ENCODE data around the gene TUBD1. TPM values are rescaled to one million over a fixed set of nuclear protein-coding genes. Genes with fewer than 3 reads are reported as not detected.
A peak's percentile ranks its signal among the peaks of the same experiment; 100 is the strongest.

The TUBD1 gene
- total RNA-seq, 2 experiments from 2014 or later, result 14.5 to 14.7 TPM

DNA sequence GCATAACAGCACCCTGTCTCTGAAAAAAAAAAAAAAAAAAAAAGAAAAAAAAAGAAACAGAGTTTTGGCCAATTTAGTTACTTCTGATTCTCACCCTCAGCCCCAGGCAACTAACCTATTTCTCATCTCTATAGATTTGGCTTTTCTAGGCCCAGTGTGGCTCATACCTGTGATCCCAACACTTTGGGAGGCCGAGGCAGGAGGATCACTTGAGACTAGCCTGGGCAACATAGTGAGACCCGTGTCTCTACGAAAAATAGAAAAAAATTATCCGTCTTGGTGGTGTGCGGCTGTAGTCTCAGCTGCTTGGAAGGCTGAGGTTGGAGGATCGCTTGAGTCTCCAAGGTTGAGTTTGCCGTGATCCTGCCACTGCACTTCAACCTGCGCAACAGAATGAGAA, 8.9 kb upstream of the TUBD1 start:
- H3K9me3 Mint-ChIP-seq (ENCODE audit: insufficient read depth), result no peaks in the 10 kb centered on the region
- H3K27ac Mint-ChIP-seq, result no peak overlapping the region
- no peak for DNase-seq
- H3K4me3 Mint-ChIP-seq, result no peak overlapping the region
- ATAC-seq, result no peak
- peaks cover 10% of the 10 kb centered on the region for H3K4me1 Mint-ChIP-seq (ENCODE audit: low read depth)
- CTCF ChIA-PET, result interaction anchor here (1.3 kb wide), 1 partner anchor 13 kb away, joined by 5 read pairs; no protein-coding TSS in a partner anchor
- H3K36me3 Mint-ChIP-seq (ENCODE audit: low read depth), result peaks cover 11% of the 10 kb centered on the region
- POLR2A ChIA-PET, result no interaction called here
- H3K27me3 Mint-ChIP-seq (ENCODE audit: low read depth), result no peaks in the 10 kb centered on the region

DNA sequence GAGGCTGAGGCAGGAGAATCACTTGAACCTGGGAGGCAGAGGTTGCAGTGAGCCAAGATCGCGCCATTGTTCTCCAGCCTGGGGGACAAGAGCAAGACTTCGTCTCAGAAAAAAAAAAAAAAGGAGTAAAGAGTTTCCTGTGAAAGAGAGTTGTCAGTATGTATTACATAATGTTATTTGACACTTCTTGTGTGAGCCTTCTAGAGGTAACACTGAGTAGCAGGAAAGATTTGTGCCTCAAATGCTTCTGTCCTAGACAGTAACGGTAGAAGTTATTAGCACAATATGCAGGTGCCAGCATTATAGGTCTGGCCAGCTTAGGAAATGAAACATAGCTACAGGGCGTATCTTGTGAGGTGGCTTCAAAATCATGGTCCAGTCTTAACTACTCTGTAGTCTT, 6.4 kb upstream of the TUBD1 start:
- POLR2A ChIA-PET, result no interaction called here
- Mint-ChIP-seq H3K36me3 (ENCODE audit: low read depth) (peaks cover 18% of the 10 kb centered on the region), H3K9me3 (ENCODE audit: insufficient read depth) (no peaks in the 10 kb centered on the region), H3K4me3 (no peak overlapping the region), H3K27ac (no peak overlapping the region), H3K27me3 (ENCODE audit: low read depth) (no peaks in the 10 kb centered on the region), H3K4me1 (ENCODE audit: low read depth) (peaks cover 23% of the 10 kb centered on the region)
- peak; percentile 27 for DNase-seq
- peak; percentile 75 for ATAC-seq
- CTCF ChIA-PET, result interaction anchor here (1.0 to 1.6 kb wide), 4 partner anchors 10 to 145 kb away, joined by 3 to 4 read pairs (median 4); no protein-coding TSS in a partner anchor

DNA sequence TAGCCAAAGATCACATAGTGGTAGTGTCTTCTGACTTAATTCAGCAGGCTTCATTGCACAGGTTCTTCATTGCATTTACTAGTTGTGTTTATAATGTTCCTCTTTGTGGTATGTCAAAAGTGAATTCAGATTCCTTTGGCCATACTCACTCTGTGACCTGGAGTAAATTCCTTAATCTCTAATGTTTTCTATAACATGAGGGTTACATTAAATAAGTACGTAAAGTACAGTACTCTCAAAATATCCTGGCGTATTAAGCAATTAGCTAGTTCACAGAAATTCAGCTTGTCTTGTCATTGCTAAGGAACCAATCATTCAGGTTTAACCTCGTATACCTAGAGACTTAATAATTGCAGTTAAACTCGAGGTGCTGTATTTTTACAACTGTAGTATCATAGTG, 4.3 kb upstream of the TUBD1 start:
- ATAC-seq, result no peak
- POLR2A ChIA-PET, result no interaction called here
- H3K4me1 Mint-ChIP-seq (ENCODE audit: low read depth), result peaks cover 28% of the 10 kb centered on the region

DNA sequence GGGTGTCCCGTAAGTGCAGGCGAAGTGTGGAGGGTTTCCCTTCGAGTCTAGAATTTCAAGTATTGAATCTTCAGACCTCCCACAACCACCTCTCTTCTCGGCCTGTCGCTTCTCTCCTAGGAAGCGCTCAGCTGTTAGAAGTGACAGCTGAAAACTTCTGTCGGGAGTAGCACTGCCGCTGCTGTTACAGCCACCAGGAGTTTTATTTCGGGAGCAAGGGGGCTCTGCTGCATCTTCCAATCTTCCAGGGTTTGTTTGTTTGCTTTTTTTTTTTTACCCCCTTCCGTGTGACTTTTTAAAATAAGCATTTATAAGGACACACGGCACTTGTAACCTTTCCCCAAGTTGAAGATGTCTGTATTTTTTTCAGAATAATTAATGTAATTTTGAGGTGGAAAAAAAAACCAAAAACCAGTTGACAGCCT, 945 bp upstream of the TUBD1 start:
- CTCF ChIA-PET, result interaction anchor here (1.0 to 4.3 kb wide), 7 partner anchors 12 to 186 kb away, joined by 3 to 21 read pairs (median 5); partner anchors contain the start of genes PTRH2 and VMP1
- H3K27me3 Mint-ChIP-seq (ENCODE audit: low read depth), result no peaks in the 10 kb centered on the region
- peak overlapping the region; percentile 99 for H3K27ac Mint-ChIP-seq
- H3K4me1 Mint-ChIP-seq (ENCODE audit: low read depth), result peaks cover 46% of the 10 kb centered on the region
- DNase-seq (no peak), ATAC-seq (no peak)
- H3K36me3 Mint-ChIP-seq (ENCODE audit: low read depth), result peaks cover 26% of the 10 kb centered on the region
- peak overlapping the region; percentile 100 for H3K4me3 Mint-ChIP-seq
- no peaks in the 10 kb centered on the region for H3K9me3 Mint-ChIP-seq (ENCODE audit: insufficient read depth)
- POLR2A ChIA-PET, result interaction anchor here (0.6 to 2.2 kb wide), 14 partner anchors 12 to 1886 kb away, joined by 3 to 11 read pairs (median 4); partner anchors contain the start of genes CLTC, PTRH2, RNFT1 and SRSF1

More for the DNA sequence above, 4.3 kb upstream of the TUBD1 start:
- H3K27me3 Mint-ChIP-seq (ENCODE audit: low read depth), result no peaks in the 10 kb centered on the region
- no peaks in the 10 kb centered on the region for H3K9me3 Mint-ChIP-seq (ENCODE audit: insufficient read depth)
- no peak overlapping the region for H3K27ac Mint-ChIP-seq
- H3K4me3 Mint-ChIP-seq, result no peak overlapping the region
- CTCF ChIA-PET, result no interaction called here
- DNase-seq, result no peak
- peaks cover 20% of the 10 kb centered on the region for H3K36me3 Mint-ChIP-seq (ENCODE audit: low read depth)

DNA sequence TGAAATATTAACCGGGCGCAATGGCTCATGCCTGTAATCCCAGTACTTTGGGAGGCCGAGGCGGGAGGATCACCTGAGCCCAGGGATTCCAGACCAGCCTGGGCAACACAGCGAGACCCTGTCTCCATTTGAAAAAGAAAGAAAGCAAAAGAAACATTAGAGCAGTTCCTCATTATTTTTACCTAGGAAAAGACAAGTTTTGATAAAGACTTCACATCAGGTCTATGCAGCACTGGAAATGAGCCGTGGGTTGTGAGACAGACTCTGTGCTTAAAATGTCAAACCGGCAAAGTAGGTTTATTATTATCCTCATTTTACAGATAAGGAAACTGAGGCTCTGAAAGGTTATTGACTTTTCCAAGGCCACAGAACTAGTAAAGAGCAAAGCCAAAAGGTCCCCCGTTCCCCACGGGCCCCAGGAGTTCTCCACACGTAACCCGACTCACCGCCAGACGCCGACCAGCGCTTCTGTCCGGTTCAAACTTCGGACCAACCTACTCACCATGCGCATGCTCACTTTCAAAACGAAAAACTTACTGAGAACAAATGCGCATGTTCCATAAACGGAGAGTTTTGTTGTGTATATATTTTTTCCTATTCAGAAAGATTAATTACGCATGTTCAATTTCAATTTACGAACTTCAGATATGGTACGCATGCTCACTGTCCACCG, 356 bp downstream of the TUBD1 start:
- Mint-ChIP-seq H3K4me1 (ENCODE audit: low read depth) (peaks cover 45% of the 10 kb centered on the region), H3K4me3 (peak overlapping the region; percentile 100), H3K36me3 (ENCODE audit: low read depth) (peaks cover 31% of the 10 kb centered on the region), H3K27me3 (ENCODE audit: low read depth) (no peaks in the 10 kb centered on the region), H3K9me3 (ENCODE audit: insufficient read depth) (no peaks in the 10 kb centered on the region), H3K27ac (peak overlapping the region; percentile 99)
- CTCF ChIA-PET, result interaction anchor here (0.7 to 4.3 kb wide), 10 partner anchors 8 to 185 kb away, joined by 3 to 21 read pairs (median 4); partner anchors contain the start of genes PTRH2 and VMP1
- ATAC-seq (peak; percentile 43), DNase-seq (no peak)
- POLR2A ChIA-PET, result interaction anchor here (0.6 to 2.2 kb wide), 9 partner anchors 23 to 273 kb away, joined by 3 to 11 read pairs (median 7); partner anchors contain the start of genes CLTC, PTRH2, RNFT1 and VMP1

DNA sequence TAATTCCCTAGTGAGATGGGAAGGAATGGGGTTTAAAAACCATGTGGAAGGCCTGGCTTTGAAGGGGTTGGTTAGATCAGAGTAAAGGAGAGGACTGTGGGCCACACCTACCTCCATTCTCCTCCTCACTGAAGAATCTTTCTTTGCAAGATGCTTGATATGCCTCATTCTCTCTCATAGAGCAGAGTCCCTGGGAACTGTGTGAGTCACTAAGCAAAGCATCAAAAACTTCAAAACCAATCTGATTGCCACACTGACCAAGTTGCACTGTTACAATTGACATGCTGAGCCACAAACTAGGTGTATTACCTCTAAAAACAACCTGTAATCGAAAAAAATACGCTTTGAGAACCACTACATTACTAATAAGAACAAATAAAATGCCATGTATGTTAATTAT, 2.0 kb downstream of the TUBD1 start:
- POLR2A ChIA-PET, result interaction anchor here (1.0 kb wide), 1 partner anchor 53 kb away, joined by 3 read pairs; no protein-coding TSS in a partner anchor

DNA sequence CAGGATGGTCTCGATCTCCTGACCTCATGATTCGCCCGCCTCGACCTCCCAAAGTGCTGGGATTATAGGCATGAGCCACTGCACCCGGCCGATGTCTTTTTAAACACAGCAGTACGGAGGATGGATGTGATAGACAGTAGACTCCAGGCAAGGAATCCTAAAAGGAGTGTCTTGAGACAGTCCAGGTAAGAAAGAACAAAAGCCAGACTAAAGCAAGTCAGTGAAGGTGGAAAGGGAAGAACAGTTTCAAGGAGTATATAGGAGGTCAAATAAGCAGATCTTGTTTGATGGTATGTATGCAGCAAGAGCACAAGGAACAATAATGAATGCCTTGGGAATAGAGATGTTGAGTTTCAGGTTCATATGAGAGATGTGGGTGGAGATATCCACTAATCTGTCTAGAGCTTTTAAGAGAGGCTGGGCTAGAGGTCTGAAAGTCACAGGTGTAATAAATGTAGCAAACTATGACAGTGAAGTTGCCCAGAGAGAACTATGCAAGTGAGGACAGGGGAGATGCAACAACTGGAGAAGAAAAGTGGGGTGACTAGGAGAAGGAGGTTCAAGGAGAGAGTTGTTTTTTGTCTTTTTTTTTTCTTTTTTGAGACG, 4.5 kb downstream of the TUBD1 start:
- H3K4me3 Mint-ChIP-seq, result no peak overlapping the region
- no peak overlapping the region for H3K27ac Mint-ChIP-seq

More for the DNA sequence above, 2.0 kb downstream of the TUBD1 start:
- no peak for ATAC-seq
- H3K9me3 Mint-ChIP-seq (ENCODE audit: insufficient read depth), result no peaks in the 10 kb centered on the region
- peak overlapping the region; percentile 32 for H3K4me3 Mint-ChIP-seq
- peaks cover 39% of the 10 kb centered on the region for H3K36me3 Mint-ChIP-seq (ENCODE audit: low read depth)
- DNase-seq, result no peak
- H3K27me3 Mint-ChIP-seq (ENCODE audit: low read depth), result no peaks in the 10 kb centered on the region
- CTCF ChIA-PET, result interaction anchor here (0.9 to 4.3 kb wide), 4 partner anchors 10 to 156 kb away, joined by 3 to 21 read pairs (median 3); no protein-coding TSS in a partner anchor
- peak overlapping the region; percentile 48 for H3K27ac Mint-ChIP-seq
- H3K4me1 Mint-ChIP-seq (ENCODE audit: low read depth), result peaks cover 39% of the 10 kb centered on the region

DNA sequence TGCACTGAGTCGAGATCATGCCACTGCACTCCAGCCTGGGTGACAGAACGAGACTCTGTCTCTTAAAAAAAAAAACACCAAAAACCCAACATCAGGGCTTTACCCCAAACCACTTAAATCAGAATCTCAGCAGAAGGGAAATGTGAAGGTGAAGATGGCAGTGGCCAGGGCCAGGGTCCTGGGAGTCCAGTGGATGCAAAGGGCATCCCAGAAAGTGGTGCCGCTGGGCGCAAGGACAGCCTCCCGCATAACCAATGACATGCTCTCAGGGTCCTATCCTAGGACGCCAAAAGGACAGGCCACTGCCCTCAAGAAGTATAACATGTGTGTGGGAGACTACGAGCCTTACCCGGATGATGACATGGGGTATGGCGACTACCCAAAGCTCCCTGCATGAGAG, 7.9 kb downstream of the TUBD1 start:
- POLR2A ChIA-PET, result no interaction called here
- no peak for ATAC-seq
- no peaks in the 10 kb centered on the region for H3K27me3 Mint-ChIP-seq (ENCODE audit: low read depth)
- CTCF ChIA-PET, result no interaction called here
- H3K27ac Mint-ChIP-seq, result no peak overlapping the region
- H3K9me3 Mint-ChIP-seq (ENCODE audit: insufficient read depth), result no peaks in the 10 kb centered on the region
- H3K36me3 Mint-ChIP-seq (ENCODE audit: low read depth), result peaks cover 44% of the 10 kb centered on the region
- no peak for DNase-seq
- no peak overlapping the region for H3K4me3 Mint-ChIP-seq
- peaks cover 4% of the 10 kb centered on the region for H3K4me1 Mint-ChIP-seq (ENCODE audit: low read depth)

More for the DNA sequence above, 4.5 kb downstream of the TUBD1 start:
- Mint-ChIP-seq H3K27me3 (ENCODE audit: low read depth) (no peaks in the 10 kb centered on the region), H3K4me1 (ENCODE audit: low read depth) (peaks cover 25% of the 10 kb centered on the region), H3K9me3 (ENCODE audit: insufficient read depth) (no peaks in the 10 kb centered on the region), H3K36me3 (ENCODE audit: low read depth) (peaks cover 49% of the 10 kb centered on the region)
- DNase-seq, result no peak
- ChIA-PET POLR2A (no interaction called here), CTCF (interaction anchor here (1.0 to 1.2 kb wide), 2 partner anchors 15 to 31 kb away, joined by 3 read pairs; no protein-coding TSS in a partner anchor)
- no peak for ATAC-seq

DNA sequence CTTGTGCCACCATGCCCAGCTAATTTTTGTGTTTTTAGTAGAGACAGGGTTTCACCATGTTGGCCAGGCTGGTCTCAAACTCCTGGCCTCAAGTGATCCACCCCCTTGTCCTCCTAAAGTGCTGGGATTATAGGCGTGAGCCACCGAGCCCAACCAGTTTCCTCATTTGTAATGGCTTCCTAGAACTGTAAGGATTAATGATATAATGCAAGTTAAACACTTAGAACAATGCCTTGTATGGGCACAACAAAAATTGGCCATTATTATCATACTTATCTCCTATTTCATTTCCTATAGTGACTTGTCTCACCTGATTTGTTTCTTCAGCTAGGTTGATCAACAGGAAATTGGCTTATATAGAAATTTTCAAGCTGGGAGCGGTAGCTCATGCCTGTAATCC, 14.1 kb downstream of the TUBD1 start:
- CTCF ChIA-PET, result no interaction called here
- Mint-ChIP-seq H3K27ac (no peak overlapping the region), H3K4me3 (no peak overlapping the region), H3K4me1 (ENCODE audit: low read depth) (no peaks in the 10 kb centered on the region), H3K36me3 (ENCODE audit: low read depth) (peaks cover 29% of the 10 kb centered on the region), H3K27me3 (ENCODE audit: low read depth) (no peaks in the 10 kb centered on the region), H3K9me3 (ENCODE audit: insufficient read depth) (no peaks in the 10 kb centered on the region)
- DNase-seq (no peak), ATAC-seq (no peak)
- POLR2A ChIA-PET, result no interaction called here

DNA sequence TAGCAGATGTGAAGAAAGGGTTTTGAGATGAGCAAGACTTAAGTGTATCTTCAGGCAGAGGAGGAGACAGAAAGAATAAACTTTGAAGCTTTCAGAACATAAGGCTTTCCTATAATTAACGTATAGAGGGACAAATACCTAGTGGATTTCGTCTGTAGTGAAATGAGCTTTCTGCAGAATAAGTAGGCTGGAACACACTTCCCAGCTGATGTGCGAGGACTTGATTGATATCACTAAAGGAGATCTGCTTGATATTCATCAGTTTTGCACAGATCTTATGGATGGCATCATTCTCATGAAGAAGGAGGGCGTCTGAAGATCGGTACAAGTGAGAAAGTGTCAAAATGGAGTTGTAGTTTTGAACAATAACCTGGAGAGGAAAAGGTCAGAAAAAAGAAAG, 14.8 kb downstream of the TUBD1 start:
- Mint-ChIP-seq H3K36me3 (ENCODE audit: low read depth) (peaks cover 26% of the 10 kb centered on the region), H3K4me3 (no peak overlapping the region), H3K4me1 (ENCODE audit: low read depth) (no peaks in the 10 kb centered on the region), H3K27me3 (ENCODE audit: low read depth) (no peaks in the 10 kb centered on the region), H3K27ac (no peak overlapping the region), H3K9me3 (ENCODE audit: insufficient read depth) (no peaks in the 10 kb centered on the region)
- POLR2A ChIA-PET, result no interaction called here
- ATAC-seq, result no peak
- CTCF ChIA-PET, result interaction anchor here (1.0 kb wide), 1 partner anchor 25 kb away, joined by 3 read pairs; no protein-coding TSS in a partner anchor
- no peak for DNase-seq

DNA sequence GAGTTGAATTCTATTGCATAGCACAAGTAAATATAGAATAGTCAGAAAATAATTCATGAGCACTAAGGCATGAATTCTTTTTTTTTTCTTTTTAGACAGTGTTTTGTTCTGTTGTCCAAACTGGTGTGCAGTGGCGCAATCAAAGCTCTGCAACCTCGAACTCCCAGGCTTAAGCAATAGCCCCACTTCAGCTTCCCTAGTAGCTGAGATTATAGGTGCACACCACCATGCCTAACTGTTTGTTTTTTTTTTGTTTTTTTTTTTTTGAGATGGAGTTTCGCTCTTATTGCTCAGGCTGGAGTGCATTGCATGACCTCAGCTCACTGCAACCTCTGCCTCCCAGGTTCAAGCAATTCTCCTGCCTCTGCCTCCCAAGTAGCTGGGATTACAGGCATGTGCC, 16.6 kb downstream of the TUBD1 start:
- Mint-ChIP-seq H3K4me1 (ENCODE audit: low read depth) (no peaks in the 10 kb centered on the region), H3K4me3 (no peak overlapping the region), H3K27me3 (ENCODE audit: low read depth) (no peaks in the 10 kb centered on the region), H3K36me3 (ENCODE audit: low read depth) (peaks cover 28% of the 10 kb centered on the region), H3K27ac (no peak overlapping the region), H3K9me3 (ENCODE audit: insufficient read depth) (no peaks in the 10 kb centered on the region)
- ATAC-seq, result no peak
- DNase-seq, result no peak
- CTCF ChIA-PET, result interaction anchor here (0.8 kb wide), 1 partner anchor 130 kb away, joined by 3 read pairs; no protein-coding TSS in a partner anchor
- POLR2A ChIA-PET, result no interaction called here

DNA sequence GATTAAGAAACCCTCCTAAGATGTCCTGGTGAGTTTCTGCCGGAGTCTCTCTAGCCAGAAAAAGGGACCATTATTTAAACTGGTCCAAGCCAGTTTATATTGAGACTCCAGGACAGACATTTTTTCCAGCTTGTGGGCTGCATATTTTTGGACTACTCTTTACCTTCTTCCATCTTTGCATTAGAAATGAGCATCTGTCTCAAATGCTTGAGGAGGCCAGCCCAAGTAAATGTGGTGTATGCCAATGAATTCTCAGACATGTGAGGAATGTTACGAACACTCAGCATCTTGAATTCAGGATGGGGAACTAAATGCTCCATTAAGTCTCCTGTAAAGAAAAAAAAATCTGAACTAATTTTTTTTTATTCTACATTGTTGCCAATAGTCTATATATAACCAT, 18.4 kb downstream of the TUBD1 start:
- H3K27me3 Mint-ChIP-seq (ENCODE audit: low read depth), result no peaks in the 10 kb centered on the region

More for the DNA sequence above, 18.4 kb downstream of the TUBD1 start:
- H3K36me3 Mint-ChIP-seq (ENCODE audit: low read depth), result peaks cover 23% of the 10 kb centered on the region
- POLR2A ChIA-PET, result no interaction called here
- H3K4me3 Mint-ChIP-seq, result no peak overlapping the region
- no peaks in the 10 kb centered on the region for H3K4me1 Mint-ChIP-seq (ENCODE audit: low read depth)
- H3K9me3 Mint-ChIP-seq (ENCODE audit: insufficient read depth), result no peaks in the 10 kb centered on the region
- DNase-seq, result no peak
- peak overlapping the region; percentile 25 for H3K27ac Mint-ChIP-seq
- CTCF ChIA-PET, result no interaction called here
- no peak for ATAC-seq

All from activated CD8-positive, alpha-beta T cell treated with anti-CD3 and anti-CD28 coated beads, Interleukin-2, amount 10 ng/mL, durations not matched to agents 7 days and 5 days (primary cell).